ENCODE results near the gene SH3RF3.

DNA sequence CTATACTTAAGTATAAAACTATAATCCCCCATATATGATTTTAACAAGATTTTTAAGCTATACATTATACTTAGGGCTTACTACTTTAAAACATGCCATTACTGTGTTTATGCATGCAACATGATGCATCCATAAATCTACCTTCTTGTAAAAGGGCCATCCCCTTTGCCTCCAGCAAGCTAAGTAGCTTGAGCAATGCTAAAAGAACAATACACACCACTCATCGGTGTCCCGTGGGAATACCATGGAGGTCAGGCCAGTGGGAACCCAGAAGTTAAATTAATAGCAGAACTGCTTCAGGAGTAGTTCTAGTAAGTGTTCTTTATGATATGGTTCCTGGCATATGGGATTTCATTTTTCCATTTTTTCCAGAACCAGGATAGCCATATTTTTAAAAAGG, 37.8 kb downstream of the SH3RF3 start:
- no peak for TF ChIP-seq GABPB1 (CRISPR knock-in tag; IDR thresholded peaks at IDR 0.05)
- TF ChIP-seq, protein P1, sequence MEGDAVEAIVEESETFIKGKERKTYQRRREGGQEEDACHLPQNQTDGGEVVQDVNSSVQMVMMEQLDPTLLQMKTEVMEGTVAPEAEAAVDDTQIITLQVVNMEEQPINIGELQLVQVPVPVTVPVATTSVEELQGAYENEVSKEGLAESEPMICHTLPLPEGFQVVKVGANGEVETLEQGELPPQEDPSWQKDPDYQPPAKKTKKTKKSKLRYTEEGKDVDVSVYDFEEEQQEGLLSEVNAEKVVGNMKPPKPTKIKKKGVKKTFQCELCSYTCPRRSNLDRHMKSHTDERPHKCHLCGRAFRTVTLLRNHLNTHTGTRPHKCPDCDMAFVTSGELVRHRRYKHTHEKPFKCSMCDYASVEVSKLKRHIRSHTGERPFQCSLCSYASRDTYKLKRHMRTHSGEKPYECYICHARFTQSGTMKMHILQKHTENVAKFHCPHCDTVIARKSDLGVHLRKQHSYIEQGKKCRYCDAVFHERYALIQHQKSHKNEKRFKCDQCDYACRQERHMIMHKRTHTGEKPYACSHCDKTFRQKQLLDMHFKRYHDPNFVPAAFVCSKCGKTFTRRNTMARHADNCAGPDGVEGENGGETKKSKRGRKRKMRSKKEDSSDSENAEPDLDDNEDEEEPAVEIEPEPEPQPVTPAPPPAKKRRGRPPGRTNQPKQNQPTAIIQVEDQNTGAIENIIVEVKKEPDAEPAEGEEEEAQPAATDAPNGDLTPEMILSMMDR (IDR thresholded peaks at IDR 0.05) = no peak
- TF ChIP-seq RELA (CRISPR knock-in tag; IDR thresholded peaks at IDR 0.05; ENCODE audit: borderline replicate concordance) = no peak
- no peak for TF ChIP-seq NR2C2 (CRISPR knock-in tag; IDR thresholded peaks at IDR 0.05)

Measured in WTC11 (cell line).